ENCODE data around the gene ASB15. TPM values are rescaled to one million over a fixed set of nuclear protein-coding genes. Genes with fewer than 3 reads are reported as not detected.

The ASB15 gene
- total and polyA plus RNA-seq, 2 of the 13 experiments (the other 11 are each of a cell fraction or from before 2014, with no cell fraction given), result not detected

GRCh38 chr7:123557398-123558288 lies 44.0 kb upstream of the ASB15 start, which contains the start of gene NDUFA5 (continued):
- TF ChIP-seq IKZF5 (CRISPR knock-in tag; IDR thresholded peaks at IDR 0.05) (peak; percentile 31; the same call in 1 of the 2 replicates), CSRNP1 (CRISPR knock-in tag; IDR thresholded peaks at IDR 0.05) (peak; percentile 68; the same call in 1 of the 2 replicates), ZNF672 (CRISPR knock-in tag; IDR thresholded peaks at IDR 0.05) (no peak), SMARCC2 (IDR thresholded peaks at IDR 0.05) (no peak), TARDBP (CRISPR knock-in tag; IDR thresholded peaks at IDR 0.05) (peak; percentile 93), KDM5A (IDR thresholded peaks at IDR 0.05; ENCODE audit: borderline replicate concordance, low read length) (peak; percentile 83), ZNF570 (CRISPR knock-in tag; IDR thresholded peaks at IDR 0.05; ENCODE audit: borderline replicate concordance) (no peak), ZNF773 (CRISPR knock-in tag; IDR thresholded peaks at IDR 0.05; ENCODE audit: borderline replicate concordance) (no peak), SIX4 (CRISPR knock-in tag; IDR thresholded peaks at IDR 0.05) (no peak), ZBED4 (CRISPR knock-in tag; IDR thresholded peaks at IDR 0.05; ENCODE audit: borderline replicate concordance) (no peak), FOXO1 (CRISPR knock-in tag; IDR thresholded peaks at IDR 0.05) (no peak), ZNF598 (CRISPR knock-in tag; IDR thresholded peaks at IDR 0.05; ENCODE audit: borderline replicate concordance) (peak; percentile 74; the same call in 1 of the 2 replicates), TBP (CRISPR knock-in tag; IDR thresholded peaks at IDR 0.05) (no peak), ZBTB7B (CRISPR knock-in tag; IDR thresholded peaks at IDR 0.05) (no peak), PHF8 (CRISPR knock-in tag; IDR thresholded peaks at IDR 0.05) (peak; percentile 76), ARHGAP35 (CRISPR knock-in tag; IDR thresholded peaks at IDR 0.05; ENCODE audit: borderline replicate concordance) (0 out of 2 replicates have a peak, but pooled peaks have one; percentile 68), ZNF329 (CRISPR knock-in tag; IDR thresholded peaks at IDR 0.05; ENCODE audit: low read depth) (peak; percentile 61; the same call in 1 of the 2 replicates), TFE3 (CRISPR knock-in tag; IDR thresholded peaks at IDR 0.05) (0 out of 2 replicates have a peak, but pooled peaks have one; percentile 12)
- TF ChIP-seq, protein P1, sequence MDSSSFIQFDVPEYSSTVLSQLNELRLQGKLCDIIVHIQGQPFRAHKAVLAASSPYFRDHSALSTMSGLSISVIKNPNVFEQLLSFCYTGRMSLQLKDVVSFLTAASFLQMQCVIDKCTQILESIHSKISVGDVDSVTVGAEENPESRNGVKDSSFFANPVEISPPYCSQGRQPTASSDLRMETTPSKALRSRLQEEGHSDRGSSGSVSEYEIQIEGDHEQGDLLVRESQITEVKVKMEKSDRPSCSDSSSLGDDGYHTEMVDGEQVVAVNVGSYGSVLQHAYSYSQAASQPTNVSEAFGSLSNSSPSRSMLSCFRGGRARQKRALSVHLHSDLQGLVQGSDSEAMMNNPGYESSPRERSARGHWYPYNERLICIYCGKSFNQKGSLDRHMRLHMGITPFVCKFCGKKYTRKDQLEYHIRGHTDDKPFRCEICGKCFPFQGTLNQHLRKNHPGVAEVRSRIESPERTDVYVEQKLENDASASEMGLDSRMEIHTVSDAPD (CRISPR knock-in tag; IDR thresholded peaks at IDR 0.05), result 0 out of 2 replicates have a peak, but pooled peaks have one; percentile 30
